H9 (cell line): ENCODE measurements around the gene HS3ST2. TPM values are rescaled to one million over a fixed set of nuclear protein-coding genes. Genes with fewer than 3 reads are reported as not detected.

Source experiments
- DNase-seq: peaks from one replicate; pipeline ENCODE4 v3.0.0-alpha.2; 2017
- H2AFZ ChIP-seq: one replicate; pipeline ENCODE4 v1.6.1; 2013; ENCODE audit warnings: mild to moderate bottlenecking, low read length, control low read depth, moderate library complexity
- H2AK5ac ChIP-seq: 2 replicates; pipeline ENCODE4 v1.6.1; 2013; ENCODE audit warnings: low read length, control low read depth, mixed read lengths; ENCODE audit not compliant: insufficient read length
- H2BK120ac ChIP-seq: one replicate; pipeline ENCODE4 v1.6.1; 2013; ENCODE audit warnings: low read depth, mild to moderate bottlenecking, low read length, control low read depth, inconsistent platforms; ENCODE audit not compliant: poor library complexity, severe bottlenecking
- H2BK12ac ChIP-seq: 2 replicates; pipeline ENCODE4 v1.6.1; 2013; ENCODE audit warnings: low read length, control low read depth, mixed read lengths, low read depth; ENCODE audit not compliant: insufficient read length
- H2BK15ac ChIP-seq: 2 replicates; pipeline ENCODE4 v1.6.1; 2013; ENCODE audit warnings: low read depth, low read length, control low read depth
- H2BK20ac ChIP-seq: one replicate; pipeline ENCODE4 v1.6.1; 2013; ENCODE audit warnings: low read depth, mild to moderate bottlenecking, low read length, control low read depth, inconsistent platforms; ENCODE audit not compliant: poor library complexity, severe bottlenecking
- H2BK5ac ChIP-seq: 2 replicates; pipeline ENCODE4 v1.6.1; 2013; ENCODE audit warnings: low read length, control low read depth, mixed read lengths; ENCODE audit not compliant: insufficient read length
- H3K14ac ChIP-seq: 2 replicates; pipeline ENCODE4 v1.6.1; 2013; ENCODE audit warnings: low read length, control low read depth; ENCODE audit not compliant: insufficient read depth
- H3K18ac ChIP-seq: 2 replicates; pipeline ENCODE4 v1.6.1; 2013; ENCODE audit warnings: low read depth, mild to moderate bottlenecking, mixed read lengths, low read length, control low read depth; ENCODE audit not compliant: insufficient read length
- H3K23ac ChIP-seq: 2 replicates; pipeline ENCODE4 v1.6.1; 2013; ENCODE audit warnings: low read length, control low read depth, mixed read lengths, low read depth; ENCODE audit not compliant: insufficient read length
- H3K23me2 ChIP-seq: 2 replicates; pipeline ENCODE4 v1.6.1; 2013; ENCODE audit warnings: low read depth, mild to moderate bottlenecking, mixed read lengths, low read length, control low read depth; ENCODE audit not compliant: insufficient read length, poor library complexity, severe bottlenecking
- H3K27ac ChIP-seq: 2 replicates; pipeline ENCODE4 v1.5.1; 2013; ENCODE audit warnings: low read length, control low read depth, mixed read lengths, low read depth; ENCODE audit not compliant: insufficient read length
- H3K27me3 ChIP-seq: 2 replicates; pipeline ENCODE4 v1.6.1; 2013; ENCODE audit warnings: low read length, control low read depth, inconsistent platforms; ENCODE audit not compliant: insufficient read depth
- H3K4ac ChIP-seq: 2 replicates; pipeline ENCODE4 v1.6.1; 2013; ENCODE audit warnings: low read depth, mild to moderate bottlenecking, control low read depth, inconsistent platforms, low read length, moderate library complexity
- H3K4me1 ChIP-seq: 2 replicates; pipeline ENCODE4 v1.6.1; 2013; ENCODE audit warnings: low read length, control low read depth, inconsistent platforms; ENCODE audit not compliant: insufficient read depth
- H3K4me2 ChIP-seq: 2 replicates; pipeline ENCODE4 v1.6.1; 2013; ENCODE audit warnings: low read length, control low read depth, mixed read lengths; ENCODE audit not compliant: insufficient read length, insufficient read depth
- H3K56ac ChIP-seq: 2 replicates; pipeline ENCODE4 v1.6.1; 2013; ENCODE audit warnings: low read depth, mild to moderate bottlenecking, mixed read lengths, low read length, control low read depth; ENCODE audit not compliant: insufficient read length
- H3K79me1 ChIP-seq: 2 replicates; pipeline ENCODE4 v1.6.1; 2013; ENCODE audit warnings: low read depth, mild to moderate bottlenecking, moderate library complexity, low read length, control low read depth, inconsistent platforms; ENCODE audit not compliant: insufficient read depth, poor library complexity, severe bottlenecking
- H3K79me2 ChIP-seq: 2 replicates; pipeline ENCODE4 v1.6.1; 2013; ENCODE audit warnings: low read length, control low read depth, inconsistent platforms; ENCODE audit not compliant: insufficient read depth
- H3K9ac ChIP-seq: 2 replicates; pipeline ENCODE4 v1.6.1; 2013; ENCODE audit warnings: low read length, control low read depth, mixed read lengths; ENCODE audit not compliant: insufficient read length; ENCODE audit errors: extremely low read depth
- H3K9me3 ChIP-seq: one replicate; pipeline ENCODE4 v1.6.1; 2013; ENCODE audit warnings: low read depth, low read length, inconsistent platforms; ENCODE audit not compliant: control insufficient read depth
- H3T11ph ChIP-seq: one replicate; pipeline ENCODE4 v1.6.1; 2013; ENCODE audit warnings: mild to moderate bottlenecking, low read length, control low read depth, inconsistent platforms
- H4K20me1 ChIP-seq: one replicate; pipeline ENCODE4 v1.6.1; 2013; ENCODE audit not compliant: control insufficient read depth, insufficient read length, insufficient read depth
- H4K5ac ChIP-seq: 2 replicates; pipeline ENCODE4 v1.6.1; 2013; ENCODE audit warnings: low read depth, mild to moderate bottlenecking, mixed read lengths, low read length, control low read depth; ENCODE audit not compliant: insufficient read length
- H4K8ac ChIP-seq: replicated peaks from 2 replicates; pipeline ENCODE4 v1.6.1; 2013; ENCODE audit warnings: low read length, control low read depth, mixed read lengths, low read depth; ENCODE audit not compliant: insufficient read length
- H4K91ac ChIP-seq: 2 replicates; pipeline ENCODE4 v1.6.1; 2013; ENCODE audit warnings: low read depth, mild to moderate bottlenecking, moderate library complexity, mixed read lengths, low read length, control low read depth; ENCODE audit not compliant: insufficient read length
- H3K27ac Mint-ChIP-seq, 3 experiments: 2 replicates in 2 of 3; 3 replicates in 1 of 3; pipeline ENCODE4 v1.8.0; 2020 to 2021; ENCODE audit warnings: mixed read lengths in 3 of 3, mild to moderate bottlenecking in 1 of 3, moderate library complexity in 1 of 3
- H3K27me3 Mint-ChIP-seq: 2 replicates; pipeline ENCODE4 v1.8.0; 2021; ENCODE audit warnings: low read depth, mild to moderate bottlenecking, moderate library complexity, mixed read lengths
- H3K36me3 Mint-ChIP-seq, 3 experiments: 2 replicates in 2 of 3; 3 replicates in 1 of 3; pipeline ENCODE4 v1.8.0; 2020 to 2021; ENCODE audit warnings: low read depth in 3 of 3, mixed read lengths in 3 of 3; ENCODE audit not compliant: insufficient read depth in 1 of 3
- H3K4me1 Mint-ChIP-seq, 2 experiments: 2 replicates each; pipeline ENCODE4 v1.8.0; 2020; ENCODE audit warnings: mixed read lengths in 2 of 2
- H3K4me3 Mint-ChIP-seq, 2 experiments: 2 replicates in 1 of 2; 3 replicates in 1 of 2; pipeline ENCODE4 v1.8.0; 2020 to 2021; ENCODE audit warnings: mild to moderate bottlenecking in 2 of 2, mixed read lengths in 2 of 2, moderate library complexity in 1 of 2
- H3K9me3 Mint-ChIP-seq, 2 experiments: 2 replicates in 1 of 2; 3 replicates in 1 of 2; pipeline ENCODE4 v1.8.0; 2020; ENCODE audit warnings: mild to moderate bottlenecking in 2 of 2, mixed read lengths in 2 of 2, moderate library complexity in 1 of 2
- CTCF ChIP-seq: fragments of 200-600 bp; sonication (generic); conservative IDR thresholded peaks from 3 replicates; pipeline ENCODE4 v1.8.0; 2021; ENCODE audit warnings: antibody characterized with exemption, mild to moderate bottlenecking
- total RNA-seq: library from RNA; stranded (reverse); gene quantifications from 2 replicates; pipeline ENCODE4 v1.2.1, GENCODE V29; 2021

Gene HS3ST2
- total RNA-seq, 1 experiment from 2014 or later: 3.1 TPM

- peaks cover 4% of the 10 kb centered on the region; the same call in 1 of the 2 replicates for H3K27me3 ChIP-seq
- Mint-ChIP-seq H3K36me3 (no peaks in the 10 kb centered on the region; a peak in 1 of 7 replicates), H3K4me1 (peaks cover 10 to 12% of the 10 kb centered on the region in 2 experiments), H3K4me3 (no peak overlapping the region), H3K9me3 (no peaks in the 10 kb centered on the region), H3K27me3 (peaks cover 21% of the 10 kb centered on the region), H3K27ac (no peak overlapping the region)
- H2BK120ac ChIP-seq: no peak overlapping the region
- H3K18ac ChIP-seq: no peak overlapping the region
- H3K4me1 ChIP-seq: no peaks in the 10 kb centered on the region
- no peak overlapping the region for H3K14ac ChIP-seq
- peaks cover 17% of the 10 kb centered on the region for H3K23me2 ChIP-seq
- no peak overlapping the region for H3K4ac ChIP-seq
- no peak overlapping the region for H2AK5ac ChIP-seq
- no peak overlapping the region for H3K27ac ChIP-seq
- H4K91ac ChIP-seq: no peak overlapping the region
- H4K5ac ChIP-seq: no peak overlapping the region
- no peak for DNase-seq
- no peaks in the 10 kb centered on the region for H3K79me1 ChIP-seq
- H3K56ac ChIP-seq: no peak overlapping the region
- H3K9me3 ChIP-seq: no peaks in the 10 kb centered on the region
- H2BK12ac ChIP-seq: no peak overlapping the region
- H3K4me2 ChIP-seq: no peak overlapping the region
- no peak overlapping the region for H2BK5ac ChIP-seq
- no peaks in the 10 kb centered on the region for H3K79me2 ChIP-seq
- no peak overlapping the region for H2BK20ac ChIP-seq
- TF ChIP-seq CTCF: no peak
- no peak overlapping the region for H3K23ac ChIP-seq
- no peak overlapping the region for H4K8ac ChIP-seq
- no peaks in the 10 kb centered on the region for H4K20me1 ChIP-seq
- H2BK15ac ChIP-seq: no peak overlapping the region
- no peak overlapping the region for H3T11ph ChIP-seq
- H2AFZ ChIP-seq: no peak overlapping the region
- H3K9ac ChIP-seq: no peak overlapping the region
Measured at GRCh38 chr16:22810226-22810625, 3.7 kb upstream of the HS3ST2 start.
